Measurements from ENCODE around the gene PDCD4.

PDCD4 gene

GRCh38 chr10:110871298-110872084 lies at the start of gene PDCD4:
Gene PDCD4, plus strand, starts transcription at chr10:110871928. Its CDS starts 4,100 bp downstream, at chr10:110876028.
- DNase-seq (ENCODE audit: low spot score): peak; percentile 100

GRCh38 chr10:110822035-110822711 lies 49.6 kb upstream of the PDCD4 start:
- DNase-seq (ENCODE audit: low spot score): no peak

- no peak for DNase-seq (ENCODE audit: low spot score)
Observed at GRCh38 chr10:110822712-110823311, 48.9 kb upstream of the PDCD4 start.

- DNase-seq (ENCODE audit: low spot score): no peak
Observed at GRCh38 chr10:110824152-110824441, 47.6 kb upstream of the PDCD4 start.

GRCh38 chr10:110824660-110825059 lies 47.1 kb upstream of the PDCD4 start:
- no peak for DNase-seq (ENCODE audit: low spot score)

GRCh38 chr10:110825508-110825907 lies 46.2 kb upstream of the PDCD4 start:
- no peak for DNase-seq (ENCODE audit: low spot score)

- DNase-seq (ENCODE audit: low spot score): no peak
Observed at GRCh38 chr10:110827410-110827809, 44.3 kb upstream of the PDCD4 start.

GRCh38 chr10:110827875-110828274 lies 43.9 kb upstream of the PDCD4 start:
- no peak for DNase-seq (ENCODE audit: low spot score)

GRCh38 chr10:110828525-110828924 lies 43.2 kb upstream of the PDCD4 start:
- no peak for DNase-seq (ENCODE audit: low spot score)

GRCh38 chr10:110829721-110830410 lies 41.9 kb upstream of the PDCD4 start:
- no peak for DNase-seq (ENCODE audit: low spot score)

- DNase-seq (ENCODE audit: low spot score): no peak
Observed at GRCh38 chr10:110833234-110833940, 38.3 kb upstream of the PDCD4 start.

GRCh38 chr10:110833941-110834628 lies 37.6 kb upstream of the PDCD4 start:
- no peak for DNase-seq (ENCODE audit: low spot score)

GRCh38 chr10:110834629-110835301 lies 37.0 kb upstream of the PDCD4 start:
- DNase-seq (ENCODE audit: low spot score): no peak

GRCh38 chr10:110835841-110836240 lies 35.9 kb upstream of the PDCD4 start:
- no peak for DNase-seq (ENCODE audit: low spot score)

GRCh38 chr10:110836706-110837105 lies 35.0 kb upstream of the PDCD4 start:
- no peak for DNase-seq (ENCODE audit: low spot score)

GRCh38 chr10:110837418-110838171 lies 34.1 kb upstream of the PDCD4 start:
- no peak for DNase-seq (ENCODE audit: low spot score)

GRCh38 chr10:110840225-110840922 lies 31.4 kb upstream of the PDCD4 start:
- DNase-seq (ENCODE audit: low spot score): no peak

- no peak for DNase-seq (ENCODE audit: low spot score)
Observed at GRCh38 chr10:110840923-110841428, 30.8 kb upstream of the PDCD4 start.

- no peak for DNase-seq (ENCODE audit: low spot score)
Observed at GRCh38 chr10:110841767-110842267, 29.9 kb upstream of the PDCD4 start.
